Fibroblast of skin of scalp (primary cell): ENCODE results near the gene LSG1.
"Not testable (repeated sequence)": the region's sequence is repeated elsewhere in the genome, so short reads cannot be mapped to it uniquely, and the experiment has no call there.

ENCODE experiments used
- DNase-seq: peaks from one replicate; pipeline ENCODE4 v3.0.0-alpha.2; 2013

LSG1 gene

GRCh38 chr3:194617143-194617671, 54.8 kb downstream of the LSG1 start:
- DNase-seq = no peak

GRCh38 chr3:194615226-194615625, 56.8 kb downstream of the LSG1 start:
- DNase-seq = no peak

- DNase-seq = no peak
Observed at GRCh38 chr3:194612221-194612620, 59.8 kb downstream of the LSG1 start.

GRCh38 chr3:194610689-194611088, 61.3 kb downstream of the LSG1 start:
- DNase-seq = no peak

GRCh38 chr3:194609601-194610000, 62.4 kb downstream of the LSG1 start:
- DNase-seq = no peak

- DNase-seq = no peak
Observed at GRCh38 chr3:194608981-194609380, 63.0 kb downstream of the LSG1 start.

GRCh38 chr3:194607592-194608389, 64.2 kb downstream of the LSG1 start:
- DNase-seq = no peak

GRCh38 chr3:194606941-194607340, 65.0 kb downstream of the LSG1 start:
- no peak for DNase-seq

- no peak for DNase-seq
Observed at GRCh38 chr3:194606163-194606562, 65.8 kb downstream of the LSG1 start.

- not testable (repeated sequence) for DNase-seq
Observed at GRCh38 chr3:194605314-194605713, 66.7 kb downstream of the LSG1 start.

- DNase-seq = no peak
Observed at GRCh38 chr3:194604837-194605236, 67.2 kb downstream of the LSG1 start.

- no peak for DNase-seq
Observed at GRCh38 chr3:194604126-194604525, 67.9 kb downstream of the LSG1 start.

GRCh38 chr3:194602669-194603171, 69.3 kb downstream of the LSG1 start:
- DNase-seq = no peak

- peak; percentile 99 for DNase-seq
Observed at GRCh38 chr3:194598771-194599557, 73.0 kb downstream of the LSG1 start.

- DNase-seq = no peak
Observed at GRCh38 chr3:194596906-194597305, 75.1 kb downstream of the LSG1 start.

- DNase-seq = peak; percentile 100
Observed at GRCh38 chr3:194592798-194593752, 78.9 kb downstream of the LSG1 start.
